ENCODE measurements around the gene CA12. TPM values are rescaled to one million over a fixed set of nuclear protein-coding genes. Genes with fewer than 3 reads are reported as not detected.

CA12 gene
- total RNA-seq, 4 donors from 2014 or later, result 126 to 156 (median 143) TPM

DNA sequence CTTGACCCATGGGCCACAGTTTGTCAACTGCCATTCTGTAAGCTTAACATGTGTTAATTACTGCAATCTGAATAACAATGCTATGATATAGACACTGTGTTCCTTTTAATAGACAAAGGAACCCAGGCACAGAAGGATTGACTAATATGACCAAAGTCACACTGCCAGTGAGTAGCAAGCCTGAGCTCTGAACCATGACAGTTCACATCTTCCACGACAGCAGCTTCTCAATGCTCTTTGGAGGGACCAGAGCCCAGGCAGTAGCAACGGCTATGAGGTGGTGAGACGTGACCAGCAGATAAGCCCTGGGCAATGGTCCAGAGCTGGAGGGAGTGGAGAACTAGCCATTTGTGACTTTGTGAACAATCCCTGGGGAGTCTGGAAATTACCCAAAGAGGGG, 19.4 kb downstream of the CA12 start:
- DNase-seq, result no peak
- H3K4me3 ChIP-seq, result no peak overlapping the region
- intact Hi-C loops (cut with DNase I), result no loop called here
- H3K27me3 ChIP-seq, result no peaks in the 10 kb centered on the region
- H3K4me1 ChIP-seq, result peaks cover 5 to 57% (median 26%) of the 10 kb centered on the region in 3 donors
- no peak overlapping the region for H3K27ac ChIP-seq
- H3K9me3 ChIP-seq, result no peaks in the 10 kb centered on the region
- peaks cover 0 to 14% (median 0%) of the 10 kb centered on the region in 3 donors for H3K36me3 ChIP-seq
- WGBS, 2 donors, result 71 to 86% methylated on average over 1 to 3 of the region's 3 CpGs
- TF ChIP-seq, protein P1, sequence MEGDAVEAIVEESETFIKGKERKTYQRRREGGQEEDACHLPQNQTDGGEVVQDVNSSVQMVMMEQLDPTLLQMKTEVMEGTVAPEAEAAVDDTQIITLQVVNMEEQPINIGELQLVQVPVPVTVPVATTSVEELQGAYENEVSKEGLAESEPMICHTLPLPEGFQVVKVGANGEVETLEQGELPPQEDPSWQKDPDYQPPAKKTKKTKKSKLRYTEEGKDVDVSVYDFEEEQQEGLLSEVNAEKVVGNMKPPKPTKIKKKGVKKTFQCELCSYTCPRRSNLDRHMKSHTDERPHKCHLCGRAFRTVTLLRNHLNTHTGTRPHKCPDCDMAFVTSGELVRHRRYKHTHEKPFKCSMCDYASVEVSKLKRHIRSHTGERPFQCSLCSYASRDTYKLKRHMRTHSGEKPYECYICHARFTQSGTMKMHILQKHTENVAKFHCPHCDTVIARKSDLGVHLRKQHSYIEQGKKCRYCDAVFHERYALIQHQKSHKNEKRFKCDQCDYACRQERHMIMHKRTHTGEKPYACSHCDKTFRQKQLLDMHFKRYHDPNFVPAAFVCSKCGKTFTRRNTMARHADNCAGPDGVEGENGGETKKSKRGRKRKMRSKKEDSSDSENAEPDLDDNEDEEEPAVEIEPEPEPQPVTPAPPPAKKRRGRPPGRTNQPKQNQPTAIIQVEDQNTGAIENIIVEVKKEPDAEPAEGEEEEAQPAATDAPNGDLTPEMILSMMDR (IDR thresholded peaks at IDR 0.05), result no peak
- no peak for TF ChIP-seq POLR2A (IDR thresholded peaks at IDR 0.05)

DNA sequence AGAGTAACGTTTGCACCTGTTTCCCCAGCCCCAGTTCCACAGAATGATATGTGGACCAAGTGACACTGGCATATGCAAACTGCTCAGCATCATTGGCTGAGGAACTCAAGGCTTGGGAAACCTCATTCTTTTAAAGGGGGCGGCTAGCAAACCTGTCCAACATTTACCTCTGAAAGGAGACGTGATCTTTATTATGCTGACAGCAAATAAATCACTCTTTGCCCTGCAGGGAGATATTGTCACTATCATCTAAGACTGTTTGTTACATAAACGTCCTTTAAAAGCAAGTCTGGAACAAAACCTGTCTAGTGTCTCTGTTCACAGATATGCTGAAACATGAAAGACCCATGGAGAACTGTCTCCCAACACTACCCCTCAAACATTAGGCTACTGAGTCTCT, 21.5 kb downstream of the CA12 start:
- intact Hi-C loops (cut with DNase I), result no loop called here
- H3K27me3 ChIP-seq, result no peaks in the 10 kb centered on the region
- H3K36me3 ChIP-seq, result peaks cover 0 to 19% (median 0%) of the 10 kb centered on the region in 3 donors
- no peak overlapping the region for H3K4me3 ChIP-seq
- H3K27ac ChIP-seq, result no peak overlapping the region
- TF ChIP-seq, protein P1 (IDR thresholded peaks at IDR 0.05), result no peak
- no peak for TF ChIP-seq POLR2A (IDR thresholded peaks at IDR 0.05)
- DNase-seq, result no peak
- peaks cover under 1 to 55% (median 18%) of the 10 kb centered on the region in 3 donors for H3K4me1 ChIP-seq
- H3K9me3 ChIP-seq, result no peaks in the 10 kb centered on the region
- WGBS, 2 donors, result 34 to 54% methylated on average over 4 of the region's 4 CpGs

DNA sequence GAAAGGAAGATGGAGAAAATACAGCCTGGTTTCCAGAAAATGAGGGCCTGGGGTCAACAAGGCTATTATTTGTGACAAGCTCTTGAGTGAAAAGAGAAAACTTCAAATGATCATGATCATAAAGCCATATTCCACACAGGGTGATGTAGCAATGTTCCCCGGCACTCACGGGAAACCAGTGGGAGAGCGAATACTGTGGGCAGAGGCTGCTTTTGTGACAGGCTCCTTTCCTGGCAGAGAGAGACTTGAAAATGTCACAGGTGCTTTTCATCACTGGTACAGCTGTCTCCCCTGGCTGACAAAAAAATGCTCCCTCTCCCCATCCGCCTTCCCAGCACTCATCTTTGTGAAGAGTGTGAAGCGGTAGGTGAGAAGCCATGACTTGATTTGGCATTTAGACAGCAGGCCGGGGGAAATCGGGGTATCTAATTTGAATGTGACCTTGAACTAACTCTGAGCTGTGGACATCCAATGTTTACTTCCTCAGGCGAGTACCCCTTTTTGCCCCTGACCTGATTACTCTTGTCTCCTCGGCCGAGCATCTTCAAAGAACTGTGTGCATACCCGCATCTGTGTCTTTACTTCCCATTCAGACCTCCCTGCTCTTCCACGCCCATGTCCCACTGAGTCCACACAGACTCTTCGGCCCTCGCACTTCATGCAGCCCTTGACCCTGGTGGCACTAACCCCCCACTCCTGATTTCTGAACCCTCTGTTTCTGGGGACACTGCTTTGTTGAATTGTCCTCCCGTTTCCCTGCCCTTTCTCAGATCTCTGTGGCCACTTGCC, 23.2 kb downstream of the CA12 start:
- Histone ChIP-seq H3K27me3 (no peaks in the 10 kb centered on the region), H3K27ac (peak overlapping the region in 2 of 4 donors; percentile 75 to 76), H3K4me1 (peaks cover 3 to 63% (median 15%) of the 10 kb centered on the region in 3 donors), H3K9me3 (no peaks in the 10 kb centered on the region), H3K36me3 (peaks cover 0 to 22% (median 0%) of the 10 kb centered on the region in 3 donors), H3K4me3 (no peak overlapping the region)
- WGBS, 2 donors, result 79 to 81% methylated on average over 15 of the region's 15 CpGs
- intact Hi-C loops (cut with DNase I), result no loop called here
- TF ChIP-seq POLR2A (IDR thresholded peaks at IDR 0.05), result no peak
- TF ChIP-seq, protein P1 (IDR thresholded peaks at IDR 0.05), result no peak
- DNase-seq, result no peak

DNA sequence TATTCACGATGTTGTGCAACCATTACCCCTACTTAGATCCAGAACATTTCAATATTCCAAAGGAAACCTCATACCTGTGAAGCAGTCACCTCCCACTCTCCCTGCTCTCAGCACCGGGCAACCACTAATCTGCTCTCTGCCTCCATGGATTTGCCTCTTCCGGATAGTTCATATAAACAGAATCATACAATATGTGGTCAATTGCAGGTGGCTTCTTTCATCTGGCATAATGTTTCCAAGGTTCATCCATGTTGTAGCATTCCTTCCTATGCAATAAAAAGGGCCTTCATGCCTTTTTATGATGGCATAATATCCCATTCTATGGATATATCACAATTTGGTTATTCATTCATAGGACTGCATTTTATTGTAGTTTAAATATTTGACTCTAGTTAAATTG, 23.9 kb downstream of the CA12 start:
- TF ChIP-seq POLR2A (IDR thresholded peaks at IDR 0.05), result no peak
- TF ChIP-seq, protein P1 (IDR thresholded peaks at IDR 0.05), result no peak
- Histone ChIP-seq H3K27ac (peak overlapping the region in 3 of 4 donors; percentile 65 to 76 (median 75)), H3K4me1 (peaks cover 3 to 64% (median 15%) of the 10 kb centered on the region in 3 donors), H3K9me3 (no peaks in the 10 kb centered on the region), H3K4me3 (no peak overlapping the region), H3K27me3 (no peaks in the 10 kb centered on the region), H3K36me3 (peaks cover 0 to 20% (median 0%) of the 10 kb centered on the region in 3 donors)
- DNase-seq, result no peak
- intact Hi-C loops (cut with DNase I), result no loop called here
- WGBS, 2 donors, result 53 to 56% methylated on average over 3 of the region's 3 CpGs

DNA sequence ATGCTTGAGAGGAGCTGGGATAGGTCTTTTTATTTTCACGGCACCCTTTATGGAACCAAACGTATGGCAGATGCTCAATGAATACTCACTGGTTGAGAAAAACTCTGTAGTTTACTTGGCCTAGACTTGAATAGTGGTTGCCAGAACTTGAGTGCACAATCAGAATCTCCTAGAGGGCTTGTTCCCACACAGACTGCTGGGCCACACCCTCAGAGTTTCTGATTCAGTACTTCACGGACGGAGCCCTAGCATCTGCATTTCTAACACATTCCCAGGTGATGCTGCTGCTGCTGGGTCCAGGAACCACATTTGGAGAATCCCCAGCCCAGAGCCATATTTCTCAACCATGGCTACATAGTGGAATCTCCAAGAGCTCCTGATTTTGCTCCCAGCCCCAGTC, 24.6 kb downstream of the CA12 start:
- no peak for DNase-seq
- intact Hi-C loops (cut with DNase I), result no loop called here
- peak overlapping the region; percentile 57 to 76 (median 70) for H3K27ac ChIP-seq

More for the DNA sequence above, 24.6 kb downstream of the CA12 start:
- Histone ChIP-seq H3K36me3 (peaks cover 0 to 18% (median 0%) of the 10 kb centered on the region in 3 donors), H3K4me1 (peaks cover 3 to 64% (median 22%) of the 10 kb centered on the region in 3 donors), H3K27me3 (no peaks in the 10 kb centered on the region), H3K9me3 (no peaks in the 10 kb centered on the region), H3K4me3 (no peak overlapping the region)
- no peak for TF ChIP-seq POLR2A (IDR thresholded peaks at IDR 0.05)
- TF ChIP-seq, protein P1 (IDR thresholded peaks at IDR 0.05), result peak in 2 of 6 experiments; percentile 16 to 38
- WGBS, 2 donors, result 37 to 59% methylated on average over 4 of the region's 4 CpGs

Data from esophagus squamous epithelium (tissue), 5 donors.